Metanephros (tissue), 1 donor: ENCODE measurements around the gene MRPL20. TPM values are rescaled to one million over a fixed set of nuclear protein-coding genes. Genes with fewer than 3 reads are reported as not detected.

ENCODE experiments used
- total RNA-seq: library from RNA; depleted of rRNA; stranded (reverse); fragments of >200 nt; gene quantifications from one replicate; pipeline ENCODE4 v1.2.3, GENCODE V29; 2014

Gene MRPL20
- 80.8 TPM for total RNA-seq

GRCh38 chr1:1406821-1407635 is at the start of gene MRPL20:
Gene MRPL20, minus strand, starts transcription at chr1:1407293. Its CDS starts 76 bp downstream, at chr1:1407217.

GRCh38 chr1:1449099-1449739 is 42.1 kb upstream of the MRPL20 start, which contains the start of gene ATAD3C:
Gene ATAD3C, plus strand, starts transcription at chr1:1449689. Its CDS starts 995 bp downstream, at chr1:1450684.

GRCh38 chr1:1435106-1435903 is 28.2 kb upstream of the MRPL20 start, which contains the start of gene VWA1:
Gene VWA1, plus strand, starts transcription at chr1:1435690. Its CDS starts 59 bp downstream, at chr1:1435749.

GRCh38 chr1:1421147-1421906 is 14.2 kb upstream of the MRPL20 start, which contains the start of gene ANKRD65:
Gene ANKRD65, minus strand, starts transcription at chr1:1421276. Its CDS starts 271 bp downstream, at chr1:1421005.

GRCh38 chr1:1399187-1399871 is 7.8 kb downstream of the MRPL20 start, which contains the start of gene CCNL2:
Gene CCNL2, minus strand, starts transcription at chr1:1399335. Its CDS starts 29 bp downstream, at chr1:1399306.

GRCh38 chr1:1374929-1375662 is 32.0 kb downstream of the MRPL20 start, which contains the start of gene AURKAIP1:
Gene AURKAIP1, minus strand, starts transcription at chr1:1375207. Its CDS starts 451 bp downstream, at chr1:1374756.

GRCh38 chr1:1358433-1359271 is 48.4 kb downstream of the MRPL20 start, which contains the start of gene MXRA8:
Gene MXRA8, minus strand, starts transcription at chr1:1358555. Its CDS starts 51 bp downstream, at chr1:1358504.

Other genes with a start within 250 kb of the MRPL20 start
- gene TTLL10, start 233.4 kb downstream of the MRPL20 start, total RNA-seq = 0.76 TPM
- 1.2 TPM for gene TNFRSF18, start 200.7 kb downstream of the MRPL20 start, total RNA-seq
- gene TNFRSF4, start 193.1 kb downstream of the MRPL20 start, total RNA-seq = 3.3 TPM
- 94.4 TPM for gene SDF4, start 175.3 kb downstream of the MRPL20 start, total RNA-seq
- 16.0 TPM for gene B3GALT6, start 175.1 kb downstream of the MRPL20 start, total RNA-seq
- gene C1QTNF12, start 160.6 kb downstream of the MRPL20 start, total RNA-seq = 5.3 TPM
- 49.3 TPM for gene UBE2J2, start 133.4 kb downstream of the MRPL20 start, total RNA-seq
- 7.1 TPM for gene SCNN1D, start 126.9 kb downstream of the MRPL20 start, total RNA-seq
- 33.9 TPM for gene ACAP3, start 99.4 kb downstream of the MRPL20 start, total RNA-seq
- gene PUSL1, start 98.7 kb downstream of the MRPL20 start, total RNA-seq = 20.3 TPM
- 106 TPM for gene INTS11, start 82.6 kb downstream of the MRPL20 start, total RNA-seq
- 15.9 TPM for gene CPTP, start 82.5 kb downstream of the MRPL20 start, total RNA-seq
- gene TAS1R3, start 76.0 kb downstream of the MRPL20 start, total RNA-seq = 1.1 TPM
- gene DVL1, start 57.9 kb downstream of the MRPL20 start, total RNA-seq = 51.4 TPM
- 142 TPM for gene MXRA8, start 48.7 kb downstream of the MRPL20 start, total RNA-seq
- 74.3 TPM for gene AURKAIP1, start 32.1 kb downstream of the MRPL20 start, total RNA-seq
- 245 TPM for gene CCNL2, start 8.0 kb downstream of the MRPL20 start, total RNA-seq
- 6.9 TPM for gene ANKRD65, start 14.0 kb upstream of the MRPL20 start, total RNA-seq
- 54.3 TPM for gene VWA1, start 28.4 kb upstream of the MRPL20 start, total RNA-seq
- gene ATAD3C, start 42.4 kb upstream of the MRPL20 start, total RNA-seq = 5.8 TPM
- gene ATAD3B, start 64.5 kb upstream of the MRPL20 start, total RNA-seq = 16.4 TPM
- 22.3 TPM for gene ATAD3A, start 104.9 kb upstream of the MRPL20 start, total RNA-seq
- 6.3 TPM for gene TMEM240, start 133.3 kb upstream of the MRPL20 start, total RNA-seq
- gene SSU72, start 167.6 kb upstream of the MRPL20 start, total RNA-seq = 60.6 TPM
- 1.3 TPM for gene FNDC10, start 192.8 kb upstream of the MRPL20 start, total RNA-seq
- 68.0 TPM for gene MIB2, start 208.2 kb upstream of the MRPL20 start, total RNA-seq
- gene MMP23B, start 224.9 kb upstream of the MRPL20 start, total RNA-seq = 48.1 TPM